Activated CD4-positive, alpha-beta T cell treated with anti-CD3 and anti-CD28 coated beads for 48 hours (primary cell): ENCODE data around the gene PTPRN2.

Source experiments
- DNase-seq: peaks from one replicate; pipeline ENCODE4 v3.0.0-alpha.2; 2020

PTPRN2 gene

GRCh38 chr7:158576050-158576762 is 11.4 kb downstream of the PTPRN2 start:
- DNase-seq = no peak

- DNase-seq = no peak
Measured at GRCh38 chr7:158574308-158575036, 13.2 kb downstream of the PTPRN2 start.

- DNase-seq = no peak
Measured at GRCh38 chr7:158573310-158573709, 14.3 kb downstream of the PTPRN2 start.

- DNase-seq = no peak
Measured at GRCh38 chr7:158572000-158572828, 15.4 kb downstream of the PTPRN2 start.

GRCh38 chr7:158570449-158571170 is 17.0 kb downstream of the PTPRN2 start:
- DNase-seq = no peak

- DNase-seq = no peak
Measured at GRCh38 chr7:158569858-158570323, 17.7 kb downstream of the PTPRN2 start.

- DNase-seq = no peak
Measured at GRCh38 chr7:158568974-158569857, 18.4 kb downstream of the PTPRN2 start.

- DNase-seq = no peak
Measured at GRCh38 chr7:158567153-158567603, 20.4 kb downstream of the PTPRN2 start.

GRCh38 chr7:158564663-158565035 is 23.0 kb downstream of the PTPRN2 start:
- no peak for DNase-seq

GRCh38 chr7:158563911-158564662 is 23.5 kb downstream of the PTPRN2 start:
- DNase-seq = no peak

- DNase-seq = no peak
Measured at GRCh38 chr7:158563051-158563450, 24.6 kb downstream of the PTPRN2 start.

- DNase-seq = no peak
Measured at GRCh38 chr7:158562517-158562916, 25.1 kb downstream of the PTPRN2 start.

GRCh38 chr7:158561659-158562058 is 26.0 kb downstream of the PTPRN2 start:
- DNase-seq = no peak

GRCh38 chr7:158560386-158560785 is 27.2 kb downstream of the PTPRN2 start:
- DNase-seq = no peak

- DNase-seq = no peak
Measured at GRCh38 chr7:158559356-158559755, 28.3 kb downstream of the PTPRN2 start.

- DNase-seq = no peak
Measured at GRCh38 chr7:158558816-158559215, 28.8 kb downstream of the PTPRN2 start.

GRCh38 chr7:158557441-158557755 is 30.2 kb downstream of the PTPRN2 start:
- no peak for DNase-seq

- no peak for DNase-seq
Measured at GRCh38 chr7:158556721-158557440, 30.7 kb downstream of the PTPRN2 start.

GRCh38 chr7:158555034-158555520 is 32.5 kb downstream of the PTPRN2 start:
- no peak for DNase-seq

GRCh38 chr7:158550886-158551452 is 36.7 kb downstream of the PTPRN2 start:
- DNase-seq = no peak
